ENCODE data around the gene FSHR.

Gene FSHR

DNA sequence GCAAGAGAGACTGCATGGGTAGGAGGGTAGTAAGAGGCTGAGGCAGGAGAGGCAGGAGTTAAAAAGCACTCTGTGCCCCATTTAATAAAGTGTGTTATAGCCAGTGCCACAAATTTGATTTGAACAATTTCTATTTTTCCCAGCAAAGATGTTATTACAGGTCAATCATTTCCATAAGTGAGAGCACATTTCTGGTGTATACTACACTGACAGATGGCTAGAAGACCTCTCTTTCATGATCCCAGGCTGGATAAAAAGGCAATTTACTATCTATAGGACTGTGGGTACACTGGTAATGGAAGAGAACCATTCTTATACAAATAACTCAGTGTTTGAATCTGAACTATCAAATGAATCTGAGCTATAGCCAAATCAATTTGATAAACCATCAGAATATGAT, 176.2 kb downstream of the FSHR start:
- no peak for DNase-seq (ENCODE audit: low read depth)
- H3K4me3 ChIP-seq (ENCODE audit: control insufficient read depth, low read depth, low read length): no peak overlapping the region
- TF ChIP-seq, protein P1, sequence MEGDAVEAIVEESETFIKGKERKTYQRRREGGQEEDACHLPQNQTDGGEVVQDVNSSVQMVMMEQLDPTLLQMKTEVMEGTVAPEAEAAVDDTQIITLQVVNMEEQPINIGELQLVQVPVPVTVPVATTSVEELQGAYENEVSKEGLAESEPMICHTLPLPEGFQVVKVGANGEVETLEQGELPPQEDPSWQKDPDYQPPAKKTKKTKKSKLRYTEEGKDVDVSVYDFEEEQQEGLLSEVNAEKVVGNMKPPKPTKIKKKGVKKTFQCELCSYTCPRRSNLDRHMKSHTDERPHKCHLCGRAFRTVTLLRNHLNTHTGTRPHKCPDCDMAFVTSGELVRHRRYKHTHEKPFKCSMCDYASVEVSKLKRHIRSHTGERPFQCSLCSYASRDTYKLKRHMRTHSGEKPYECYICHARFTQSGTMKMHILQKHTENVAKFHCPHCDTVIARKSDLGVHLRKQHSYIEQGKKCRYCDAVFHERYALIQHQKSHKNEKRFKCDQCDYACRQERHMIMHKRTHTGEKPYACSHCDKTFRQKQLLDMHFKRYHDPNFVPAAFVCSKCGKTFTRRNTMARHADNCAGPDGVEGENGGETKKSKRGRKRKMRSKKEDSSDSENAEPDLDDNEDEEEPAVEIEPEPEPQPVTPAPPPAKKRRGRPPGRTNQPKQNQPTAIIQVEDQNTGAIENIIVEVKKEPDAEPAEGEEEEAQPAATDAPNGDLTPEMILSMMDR (conservative IDR thresholded peaks at IDR 0.05; ENCODE audit: control insufficient read depth, insufficient read depth, low read depth, low read length): no peak

DNA sequence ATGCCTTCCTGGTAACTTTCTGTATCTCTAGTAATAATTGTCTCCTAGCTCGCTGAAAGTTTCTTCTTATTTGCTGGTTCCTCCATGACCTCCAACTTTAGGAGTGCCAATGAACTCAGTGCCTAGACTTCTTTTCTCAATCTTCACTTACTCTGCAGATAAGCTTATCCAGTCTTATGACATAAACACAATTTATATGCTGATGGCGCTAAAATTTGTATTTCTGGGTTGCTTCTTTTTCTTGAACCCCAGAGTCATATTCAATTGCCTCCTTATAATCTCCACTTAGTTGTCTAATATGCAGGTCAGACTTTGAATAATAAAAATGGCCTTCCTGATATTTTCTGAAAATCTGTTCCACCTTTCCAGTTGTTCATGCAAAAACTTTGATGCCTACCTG, 182.5 kb downstream of the FSHR start:
- H3K4me3 ChIP-seq (ENCODE audit: control insufficient read depth, low read depth, low read length): no peak overlapping the region
- TF ChIP-seq, protein P1 (conservative IDR thresholded peaks at IDR 0.05; ENCODE audit: control insufficient read depth, insufficient read depth, low read depth, low read length): no peak

DNA sequence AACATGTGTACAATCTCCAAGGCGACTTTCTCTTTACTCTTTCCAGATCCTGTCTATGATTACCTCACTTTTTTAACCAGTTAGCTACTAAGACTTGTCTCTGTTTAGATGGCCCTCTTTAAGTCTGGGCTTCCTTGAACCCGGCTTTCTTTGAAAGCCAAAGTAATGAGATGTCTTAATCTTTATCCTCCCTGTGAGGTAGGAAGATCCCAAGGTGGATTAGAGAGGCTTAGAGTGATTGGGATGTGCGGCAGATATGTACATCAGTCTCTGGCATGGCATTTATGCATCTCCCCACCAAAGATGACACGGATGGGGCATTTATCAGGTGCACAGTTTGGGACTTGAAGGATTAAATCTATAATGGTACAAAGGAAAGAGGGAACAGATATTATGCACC, 186.3 kb downstream of the FSHR start:
- TF ChIP-seq, protein P1 (conservative IDR thresholded peaks at IDR 0.05; ENCODE audit: control insufficient read depth, insufficient read depth, low read depth, low read length): no peak
- H3K4me3 ChIP-seq (ENCODE audit: control insufficient read depth, low read depth, low read length): no peak overlapping the region
- no peak for DNase-seq (ENCODE audit: low read depth)

More for the DNA sequence above, 182.5 kb downstream of the FSHR start:
- no peak for DNase-seq (ENCODE audit: low read depth)

DNA sequence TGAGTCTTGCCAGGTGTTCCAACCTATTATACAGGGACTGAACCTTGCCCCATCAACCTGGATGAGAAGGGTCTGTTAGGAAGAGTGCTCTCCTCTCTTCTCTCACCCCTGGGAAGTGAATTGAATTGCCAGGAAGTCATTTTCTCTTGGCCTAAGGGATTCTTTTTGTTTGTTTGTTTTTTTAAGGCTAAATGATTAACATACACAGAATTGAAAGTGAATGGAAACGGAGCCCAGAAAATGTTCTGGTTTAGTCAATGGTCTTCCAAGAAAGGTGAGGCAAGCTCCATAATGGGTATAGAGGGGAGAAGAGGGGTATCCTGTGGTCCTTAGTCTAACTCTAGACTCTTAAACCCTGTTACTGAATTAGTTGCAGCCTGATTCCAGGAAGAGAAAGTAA, 189.1 kb downstream of the FSHR start:
- no peak overlapping the region for H3K4me3 ChIP-seq (ENCODE audit: control insufficient read depth, low read depth, low read length)
- DNase-seq (ENCODE audit: low read depth): no peak
- TF ChIP-seq, protein P1 (conservative IDR thresholded peaks at IDR 0.05; ENCODE audit: control insufficient read depth, insufficient read depth, low read depth, low read length): no peak

DNA sequence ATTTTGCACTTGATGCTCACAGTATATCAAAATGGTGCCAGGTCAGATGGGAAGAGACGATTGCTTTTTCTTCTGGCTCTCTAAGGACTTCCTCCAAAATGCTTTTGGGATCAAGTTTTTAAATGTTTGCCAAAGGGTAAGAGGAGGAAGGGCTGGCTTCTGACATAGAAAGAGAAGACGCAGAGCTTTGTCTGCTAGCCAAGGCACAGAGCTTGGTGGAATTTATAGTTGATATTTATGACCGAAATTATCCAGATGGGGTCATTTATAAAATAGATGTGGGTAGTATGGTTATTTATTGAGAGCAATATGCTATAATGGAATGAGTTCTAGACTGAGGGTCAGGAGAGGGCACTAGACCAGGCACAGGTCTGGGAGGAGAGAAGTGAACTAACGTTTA, 193.3 kb downstream of the FSHR start:
- H3K4me3 ChIP-seq (ENCODE audit: control insufficient read depth, low read depth, low read length): no peak overlapping the region
- TF ChIP-seq, protein P1 (conservative IDR thresholded peaks at IDR 0.05; ENCODE audit: control insufficient read depth, insufficient read depth, low read depth, low read length): no peak

DNA sequence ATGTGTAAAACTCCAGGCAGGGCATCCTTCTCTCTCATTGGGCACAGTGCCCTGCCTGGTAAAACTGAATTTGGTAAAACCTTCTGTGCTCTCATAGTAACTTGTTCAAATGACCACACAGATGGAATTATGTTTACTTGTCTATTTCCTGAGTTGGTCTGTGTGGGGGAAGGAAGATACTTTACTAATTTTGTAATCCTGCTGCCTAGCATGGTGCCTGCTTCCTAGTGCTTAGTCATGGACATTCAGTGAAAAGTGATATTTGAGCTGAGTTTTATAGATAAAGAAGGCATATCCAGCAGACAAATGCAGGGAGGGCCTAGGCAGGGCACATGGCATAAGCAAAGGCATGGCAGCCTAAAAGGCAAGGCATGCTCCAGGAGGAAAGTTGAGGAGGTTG, 199.4 kb downstream of the FSHR start:
- TF ChIP-seq, protein P1 (conservative IDR thresholded peaks at IDR 0.05; ENCODE audit: control insufficient read depth, insufficient read depth, low read depth, low read length): no peak
- DNase-seq (ENCODE audit: low read depth): no peak

More for the DNA sequence above, 193.3 kb downstream of the FSHR start:
- no peak for DNase-seq (ENCODE audit: low read depth)

DNA sequence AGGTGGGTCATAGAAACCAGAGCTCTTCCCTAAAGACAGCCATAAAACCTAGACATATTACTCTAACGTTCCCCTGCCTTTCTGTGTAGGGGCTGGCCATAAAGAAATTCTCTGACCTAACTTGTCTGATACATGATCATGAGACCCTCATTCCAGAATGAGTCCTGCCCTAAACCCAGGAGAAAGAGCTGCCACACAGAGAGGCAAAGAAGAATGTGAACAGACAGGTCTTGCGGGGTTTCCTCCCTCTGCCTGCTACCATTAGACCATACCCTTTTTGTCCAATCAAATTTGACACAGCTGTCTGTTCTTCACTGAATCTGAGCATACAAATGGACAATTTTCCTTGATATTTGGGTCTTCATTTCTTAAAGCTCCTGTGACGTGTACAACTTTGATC, 200.0 kb downstream of the FSHR start:
- no peak overlapping the region for H3K4me3 ChIP-seq (ENCODE audit: control insufficient read depth, low read depth, low read length)
- no peak for DNase-seq (ENCODE audit: low read depth)
- TF ChIP-seq, protein P1 (conservative IDR thresholded peaks at IDR 0.05; ENCODE audit: control insufficient read depth, insufficient read depth, low read depth, low read length): no peak

More for the DNA sequence above, 199.4 kb downstream of the FSHR start:
- H3K4me3 ChIP-seq (ENCODE audit: control insufficient read depth, low read depth, low read length): no peak overlapping the region
